DMS53 treated with DMSO at 0.1 percent for 48 hours (cell line): ENCODE data around the gene LPAR2.
A peak's percentile ranks its signal among the peaks of the same experiment; 100 is the strongest.
"Not testable (repeated sequence)": the region's sequence is repeated elsewhere in the genome, so short reads cannot be mapped to it uniquely, and the experiment has no call there.

Experiments used
- DNase-seq: peaks from one replicate; lab custom pipeline; 2025; ENCODE audit not compliant: unreplicated experiment; lab: John Stamatoyannopoulos, UW

LPAR2 gene

DNA sequence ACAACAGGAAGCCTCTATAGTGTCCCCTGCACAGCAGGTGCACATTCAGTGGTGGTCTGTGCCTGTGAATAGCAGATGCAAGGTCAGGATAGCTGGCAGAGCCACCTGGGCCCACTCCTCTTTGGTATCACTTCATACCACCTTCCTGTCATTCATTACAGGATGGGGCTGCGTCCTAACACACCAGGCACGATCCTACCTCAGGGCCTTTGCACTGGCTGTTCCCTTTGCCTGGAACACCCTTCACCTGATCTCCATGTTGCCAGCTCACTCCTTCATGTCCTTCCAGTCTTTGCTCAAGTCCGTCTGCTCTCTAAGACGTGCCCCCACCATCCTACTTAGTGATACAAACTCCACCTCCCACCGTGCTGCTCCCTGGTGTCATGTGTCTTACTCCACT, 4.6 kb upstream of the LPAR2 start:
- no peak for DNase-seq

GRCh38 chr19:19631346-19631745, 3.3 kb upstream of the LPAR2 start:
- no peak for DNase-seq

- no peak for DNase-seq
These were observed 2.4 kb upstream of the LPAR2 start for GRCh38 chr19:19630426-19630825.

DNA sequence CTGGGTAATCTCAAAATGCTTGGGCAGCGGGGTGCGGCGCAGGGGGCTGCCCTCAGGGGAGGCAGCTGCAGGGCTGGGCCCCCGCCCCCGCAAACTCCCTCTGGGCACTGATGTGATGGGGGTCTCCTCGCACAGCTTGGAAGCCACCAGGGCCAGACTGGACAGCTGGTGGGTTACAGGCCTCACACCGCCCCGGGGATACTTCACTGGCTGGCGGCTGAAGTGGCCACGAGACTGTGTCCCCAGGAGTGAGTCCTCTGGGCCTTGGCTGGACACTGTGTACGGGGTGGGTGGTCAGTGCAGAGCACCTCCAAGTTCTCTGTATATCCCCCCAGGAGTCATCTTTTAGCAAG, 2.0 kb upstream of the LPAR2 start:
- no peak for DNase-seq

- peak; percentile 28 for DNase-seq
These were observed 598 bp upstream of the LPAR2 start for GRCh38 chr19:19628501-19629134.

DNA sequence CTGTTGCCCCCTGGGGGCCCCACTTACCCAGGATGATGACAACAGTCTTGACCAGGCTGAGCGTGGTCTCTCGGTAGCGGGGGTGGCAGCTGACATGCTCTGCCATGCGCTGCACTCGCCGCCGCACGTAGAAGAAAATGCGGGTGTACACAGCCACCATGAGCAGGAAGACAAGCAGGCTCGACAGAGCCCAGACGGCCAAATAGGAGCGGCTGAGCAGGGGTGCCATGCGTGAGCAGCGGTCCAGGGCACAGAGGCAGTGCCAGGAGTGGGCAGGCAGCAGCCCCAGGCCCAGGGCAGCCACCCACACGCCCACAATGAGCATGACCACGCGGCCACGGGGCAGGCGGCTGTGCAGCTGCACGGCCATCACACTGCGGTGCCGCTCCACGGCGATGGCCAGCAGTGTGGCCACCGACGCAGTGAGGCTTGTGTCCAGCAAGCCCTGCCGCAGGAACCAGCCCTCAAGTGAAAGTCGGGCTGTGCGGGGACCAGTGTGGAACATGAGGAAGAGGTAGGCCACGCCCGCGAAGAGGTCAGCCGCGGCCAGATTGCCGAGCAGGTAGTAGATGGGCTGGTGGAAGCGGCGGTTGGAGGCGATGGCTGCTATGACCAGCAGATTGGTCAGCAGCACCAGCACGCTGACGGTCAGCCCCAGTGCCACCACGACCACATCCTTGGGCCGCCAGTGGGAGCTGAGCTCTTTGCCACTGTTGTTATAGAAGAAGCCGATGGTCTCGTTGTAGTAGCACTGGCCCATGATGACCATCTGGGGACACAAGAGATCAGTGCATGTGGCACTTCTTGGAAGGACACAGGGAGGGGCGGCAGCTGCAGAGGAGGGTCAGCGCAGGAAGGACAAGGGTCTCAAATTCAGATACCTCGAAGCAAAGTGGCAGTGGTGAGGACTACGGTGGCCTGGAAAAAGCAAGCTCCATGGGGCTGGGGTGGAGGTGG, 1.2 kb downstream of the LPAR2 start:
- no peak for DNase-seq

DNA sequence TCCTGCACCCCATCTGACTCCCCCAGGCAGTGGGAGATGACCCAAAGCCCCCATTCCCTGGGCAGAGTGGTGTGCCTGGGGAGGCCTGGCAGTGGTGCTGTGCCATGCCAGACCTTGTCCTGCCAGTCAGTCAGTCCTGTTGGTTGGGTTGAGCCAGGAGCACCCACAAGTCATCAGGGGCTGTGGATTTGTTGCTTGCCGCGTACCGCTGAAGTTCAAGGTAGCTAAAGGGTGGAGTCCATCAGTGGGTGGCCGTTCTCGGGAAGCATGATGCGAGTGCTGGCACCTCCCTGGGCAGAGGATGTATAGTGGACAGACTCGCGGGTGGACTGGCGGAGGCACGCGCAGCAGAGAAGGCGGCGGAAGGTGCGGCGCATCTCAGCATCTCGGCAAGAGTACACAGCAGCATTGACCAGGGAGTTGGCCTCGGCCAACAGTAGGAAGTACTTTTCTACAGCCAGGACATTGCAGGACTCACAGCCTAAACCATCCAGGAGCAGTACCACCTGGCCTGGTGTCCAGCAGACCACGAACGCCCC, 3.9 kb downstream of the LPAR2 start:
- no peak for DNase-seq

DNA sequence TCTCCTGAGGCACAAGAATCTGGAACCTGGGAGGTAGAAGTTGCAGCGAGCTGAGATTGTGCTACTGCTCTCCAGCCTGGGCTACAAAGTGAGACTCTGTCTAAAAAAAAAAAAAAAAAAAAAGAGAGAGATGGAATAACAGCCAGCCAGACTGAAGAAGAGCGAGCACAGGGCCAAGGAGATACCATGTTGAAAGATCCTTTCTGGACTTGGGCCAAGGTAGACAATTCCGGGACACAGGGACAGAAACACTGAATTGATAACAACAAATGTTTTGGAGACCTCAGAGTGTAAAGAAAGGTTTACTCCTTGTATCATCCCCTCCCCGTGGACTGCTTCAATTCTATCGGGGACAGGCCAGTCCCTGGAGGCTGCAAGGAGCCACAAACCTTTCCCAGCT, 4.6 kb downstream of the LPAR2 start:
- DNase-seq: no peak

DNA sequence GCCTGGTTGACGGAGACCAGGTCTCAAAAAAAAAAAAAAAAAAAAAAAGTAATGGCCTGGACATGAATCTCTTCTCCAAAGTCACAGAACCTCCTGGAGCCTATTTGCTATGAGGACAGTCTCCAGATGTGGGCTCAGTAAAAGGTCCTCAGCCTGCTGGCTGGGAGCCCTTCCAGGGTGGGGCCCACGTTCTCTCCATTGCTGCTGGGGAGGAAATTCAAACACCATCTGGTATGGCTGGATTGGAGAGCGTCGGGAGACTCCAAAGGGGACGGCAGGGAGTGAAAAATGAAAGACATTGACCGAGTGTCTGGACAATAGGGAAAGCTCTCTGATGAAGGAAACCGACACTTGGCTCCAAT, 8.2 kb downstream of the LPAR2 start:
- no peak for DNase-seq

DNA sequence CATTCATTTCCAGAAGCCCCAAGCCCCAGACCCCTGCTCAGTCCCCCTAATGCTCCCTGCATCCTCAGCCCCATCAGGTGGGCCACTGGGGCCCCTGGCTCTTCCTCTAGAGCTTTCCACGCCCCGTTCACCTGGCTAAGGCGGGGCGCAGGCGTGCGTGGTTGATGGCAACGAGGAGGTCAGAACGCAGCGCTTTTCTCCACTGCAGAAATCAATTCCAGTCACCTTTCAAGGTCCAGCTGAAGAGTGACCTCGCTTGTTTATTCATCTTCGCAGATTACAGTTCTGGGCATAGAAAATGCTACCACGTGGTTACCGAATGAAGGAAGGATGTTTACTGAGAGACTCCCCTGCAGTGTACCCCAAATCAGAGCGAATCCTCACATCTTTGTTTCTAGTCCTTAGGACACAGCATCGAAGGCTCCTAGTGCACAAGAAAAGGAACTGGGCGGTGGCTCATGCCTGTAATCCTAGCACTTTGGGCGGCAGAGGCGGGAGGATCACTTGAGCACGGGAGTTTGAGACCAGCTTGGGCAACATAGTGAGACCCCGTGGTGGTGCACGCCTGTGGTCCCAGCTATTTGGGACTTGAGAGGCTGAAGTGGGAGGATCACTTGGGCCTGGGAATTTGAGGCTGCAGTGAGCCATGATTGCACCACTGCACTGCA, 8.7 kb downstream of the LPAR2 start:
- no peak for DNase-seq

DNA sequence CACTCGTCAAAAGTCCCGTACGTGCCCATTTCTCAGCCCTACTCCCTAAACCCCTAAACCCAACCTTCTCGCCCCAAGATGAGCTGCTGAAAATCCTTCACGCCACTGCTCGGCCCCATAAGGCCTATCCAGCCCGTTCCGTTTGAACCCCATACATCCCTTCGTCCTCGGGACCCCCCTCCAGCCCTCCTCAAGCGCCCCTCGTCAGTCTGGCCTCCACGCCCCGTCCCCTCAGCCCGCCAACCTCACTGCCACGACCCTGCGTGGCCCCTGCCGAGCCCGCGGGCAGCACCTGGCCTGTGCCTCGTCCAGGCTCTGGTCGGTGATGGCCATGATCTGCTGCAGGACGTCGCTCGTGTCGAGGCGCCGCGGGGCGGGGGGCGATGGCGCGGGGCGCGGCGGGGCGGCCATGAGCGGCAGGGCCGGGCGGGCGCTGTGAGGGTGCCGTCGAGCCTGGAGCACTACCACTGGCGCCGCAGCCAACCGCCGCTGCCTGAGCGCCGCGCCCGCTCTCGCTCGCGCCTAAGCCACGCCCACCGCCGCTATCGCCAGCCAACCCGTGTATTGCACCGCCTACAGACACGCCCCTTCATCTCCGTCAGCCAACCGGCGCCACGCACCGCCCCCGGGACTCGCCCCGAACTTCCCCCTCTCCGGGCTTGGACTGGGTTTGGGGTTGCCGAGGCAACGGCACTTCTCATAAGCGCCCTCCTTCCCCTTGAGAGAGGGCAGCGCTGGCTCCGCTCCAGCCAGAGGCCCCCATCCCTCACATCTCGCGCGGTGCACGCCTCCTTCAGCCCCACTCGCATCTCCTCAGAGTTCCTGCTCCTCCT, 9.6 kb downstream of the LPAR2 start, which contains the start of gene PBX4:
PBX4 (minus strand) TSS at position 469 of the 833 bp plus-strand sequence; CDS start at position 411, 58 bp downstream.
- DNase-seq: peak; percentile 71

GRCh38 chr19:19615086-19615485, 12.9 kb downstream of the LPAR2 start:
- DNase-seq: no peak

DNA sequence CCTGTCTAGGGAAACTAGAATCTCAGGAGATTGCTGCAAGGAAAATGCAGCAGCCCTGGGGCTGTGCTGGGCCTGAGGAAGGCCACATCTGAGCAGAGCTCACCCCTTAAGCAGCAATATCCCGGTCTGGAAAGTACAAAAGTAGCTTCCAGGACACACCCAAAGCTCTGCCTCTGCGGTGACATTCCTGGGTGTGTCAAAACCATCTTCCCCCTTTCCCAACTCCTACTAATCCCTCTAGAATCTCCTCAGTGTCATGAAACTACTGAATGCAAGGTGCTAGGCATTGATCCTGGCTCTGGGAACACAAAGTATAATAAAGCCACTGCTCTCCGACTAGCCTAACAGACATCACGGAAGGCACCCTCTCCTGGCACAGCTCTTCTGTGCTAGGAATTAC, 14.5 kb downstream of the LPAR2 start:
- no peak for DNase-seq

- DNase-seq: no peak
These were observed 17.4 kb downstream of the LPAR2 start for GRCh38 chr19:19610376-19611202.

GRCh38 chr19:19606686-19607085, 21.3 kb downstream of the LPAR2 start:
- not testable (repeated sequence) for DNase-seq

DNA sequence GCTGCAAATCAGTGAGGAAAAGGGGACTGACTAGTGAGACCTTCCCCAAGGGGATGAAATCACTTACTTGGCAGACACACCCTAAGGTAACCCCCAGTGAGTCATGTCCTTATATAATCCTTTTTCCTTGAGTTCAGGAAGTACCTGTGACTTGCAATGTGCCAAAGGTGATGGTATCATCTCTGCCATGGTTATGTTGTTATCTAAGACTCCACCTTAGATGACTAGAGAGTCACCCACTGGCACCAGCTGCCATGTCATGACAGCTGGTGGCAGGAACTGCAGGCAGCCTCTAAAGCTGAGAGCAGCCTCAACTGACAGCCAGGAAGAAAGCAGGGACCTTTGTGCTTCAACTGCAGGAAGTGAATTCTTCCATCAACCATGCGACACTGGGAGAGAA, 22.0 kb downstream of the LPAR2 start:
- DNase-seq: peak; percentile 21

DNA sequence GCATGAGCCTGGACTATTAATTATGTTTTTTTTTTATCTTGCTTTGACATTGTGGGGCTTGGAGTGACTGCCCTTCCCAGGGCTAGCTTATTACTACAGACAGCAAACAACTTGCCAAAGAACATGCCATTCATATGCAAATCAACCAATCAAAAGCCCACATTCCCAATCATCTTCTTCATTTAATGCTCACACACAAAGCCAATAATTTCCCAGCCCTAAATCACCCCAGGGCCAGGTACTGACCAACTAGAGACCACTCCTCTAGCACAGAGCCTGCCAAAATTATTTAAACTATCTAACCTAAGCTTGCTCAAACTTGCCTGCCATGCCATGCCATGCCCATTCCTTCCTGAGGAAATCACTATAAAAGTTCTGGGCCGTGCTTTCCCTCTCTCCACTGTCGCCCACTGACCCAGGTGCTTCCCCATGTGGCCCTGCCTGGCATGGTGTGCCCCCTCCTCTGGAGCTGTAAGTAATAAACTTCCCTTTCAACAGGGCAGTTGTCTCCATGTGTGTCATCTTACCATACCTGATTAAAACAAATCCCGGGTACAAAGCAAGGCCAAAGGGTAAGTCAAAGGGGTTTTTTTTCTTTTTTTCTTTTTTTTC, 25.2 kb downstream of the LPAR2 start:
- DNase-seq: no peak

GRCh38 chr19:19602136-19602712, 25.8 kb downstream of the LPAR2 start:
- DNase-seq: no peak

DNA sequence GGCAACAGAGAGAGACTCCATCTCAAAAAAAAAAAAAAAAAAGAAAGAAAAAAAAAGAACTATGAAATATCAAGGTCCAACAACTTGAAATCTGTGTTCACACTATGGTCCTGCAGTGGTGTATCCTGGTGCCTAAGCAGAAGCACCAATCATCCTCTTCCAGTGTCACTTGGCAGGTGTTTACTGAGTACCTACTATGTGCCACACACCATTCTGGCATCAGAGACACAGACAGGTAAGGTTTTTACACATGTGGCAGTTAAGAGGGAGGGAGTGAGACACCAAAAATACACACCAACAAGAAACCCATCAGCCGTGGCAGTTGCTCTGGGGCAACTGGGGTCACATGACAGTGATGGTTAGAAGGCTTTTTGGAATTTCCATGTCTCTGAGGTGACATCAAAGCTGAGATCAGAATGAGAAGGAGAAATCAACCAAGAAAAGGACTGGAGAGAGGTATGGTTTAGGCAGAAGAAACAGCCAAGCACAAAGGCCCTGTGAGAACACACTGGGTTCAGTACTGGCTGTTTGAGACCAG, 27.2 kb downstream of the LPAR2 start:
- DNase-seq: no peak
